Loucy (cell line): Measurements from ENCODE around the gene TMEM131.
"Not testable (repeated sequence)": the region's sequence is repeated elsewhere in the genome, so short reads cannot be mapped to it uniquely, and the experiment has no call there.

Experiments
- H2AFZ ChIP-seq: fragments of 200-600 bp; sonication (generic); 2 replicates; pipeline ENCODE4 v1.6.0; 2016; ENCODE audit warnings: antibody characterized with exemption, mild to moderate bottlenecking, low read length, moderate library complexity
- H3F3A ChIP-seq: fragments of 200-600 bp; 2 replicates; pipeline ENCODE4 v1.6.0; 2016; ENCODE audit warnings: antibody characterized with exemption, low read depth, mild to moderate bottlenecking
- H3K27me3 ChIP-seq: fragments of 200-600 bp; sonication (generic); 2 replicates; pipeline ENCODE4 v1.6.1; 2014; ENCODE audit warnings: low read length, mild to moderate bottlenecking; ENCODE audit not compliant: insufficient read depth, poor library complexity, severe bottlenecking
- H3K36me3 ChIP-seq: fragments of 200-600 bp; sonication (generic); 2 replicates; pipeline ENCODE4 v1.6.1; 2016; ENCODE audit warnings: low read length; ENCODE audit not compliant: insufficient read depth
- H3K4me1 ChIP-seq: fragments of 200-600 bp; sonication (generic); 2 replicates; pipeline ENCODE4 v1.5.1; 2014; ENCODE audit warnings: low read length, mild to moderate bottlenecking; ENCODE audit not compliant: insufficient read depth, poor library complexity, severe bottlenecking
- H3K4me2 ChIP-seq: fragments of 200-600 bp; sonication (generic); 2 replicates; pipeline ENCODE4 v1.6.0; 2014; ENCODE audit warnings: antibody characterized with exemption, low read length, low read depth, mild to moderate bottlenecking; ENCODE audit not compliant: poor library complexity, severe bottlenecking
- H3K4me3 ChIP-seq: fragments of 200-600 bp; sonication (generic); 2 replicates; pipeline ENCODE4 v1.5.1; 2014; ENCODE audit warnings: low read length, mild to moderate bottlenecking, mixed read lengths; ENCODE audit not compliant: poor library complexity, severe bottlenecking
- H3K79me2 ChIP-seq: fragments of 200-600 bp; sonication (generic); 2 replicates; pipeline ENCODE4 v1.6.1; 2014; ENCODE audit warnings: low read length; ENCODE audit not compliant: insufficient read depth
- H3K9ac ChIP-seq: fragments of 200-600 bp; sonication (generic); 2 replicates; pipeline ENCODE4 v1.6.0; 2014; ENCODE audit warnings: mild to moderate bottlenecking, low read depth, low read length, moderate library complexity; ENCODE audit not compliant: poor library complexity, severe bottlenecking
- H3K9me2 ChIP-seq: fragments of 200-600 bp; sonication (generic); replicated peaks from 2 replicates; pipeline ENCODE4 v1.6.1; 2016; ENCODE audit warnings: low read depth, low read length, mixed read lengths
- H3K9me3 ChIP-seq: fragments of 200-600 bp; sonication (generic); 2 replicates; pipeline ENCODE4 v1.6.1; 2014; ENCODE audit warnings: mild to moderate bottlenecking, antibody characterized with exemption, low read length, low read depth; ENCODE audit not compliant: insufficient read depth
- H4K20me1 ChIP-seq: fragments of 200-600 bp; sonication (generic); 2 replicates; pipeline ENCODE4 v1.6.0; 2014; ENCODE audit warnings: antibody characterized with exemption, low read length, mild to moderate bottlenecking; ENCODE audit not compliant: insufficient read depth, poor library complexity, severe bottlenecking
- EZH2phosphoT487 ChIP-seq: fragments of 200-600 bp; IDR thresholded peaks from 2 replicates; pipeline ENCODE4 v1.6.1; 2018; ENCODE audit warnings: antibody characterized with exemption, mild to moderate bottlenecking, moderate library complexity, borderline replicate concordance
- TF ChIP-seq, protein P1 (sequence below): fragments of 200-600 bp; sonication (generic); conservative IDR thresholded peaks from 2 replicates; pipeline ENCODE4 v1.5.1; 2014; ENCODE audit warnings: mild to moderate bottlenecking, antibody characterized with exemption, low read length

The TMEM131 gene

GRCh38 chr2:98026292-98026691 lies 30.5 kb upstream of the TMEM131 start:
- Histone ChIP-seq H3K4me1 (peaks cover 20% of the 10 kb centered on the region), H3K4me2 (peak overlapping the region; percentile 54), H3K9me2 (no peaks in the 10 kb centered on the region), H3K9ac (peak overlapping the region; percentile 38), H3F3A (no peaks in the 10 kb centered on the region), H3K9me3 (no peaks in the 10 kb centered on the region), H4K20me1 (no peaks in the 10 kb centered on the region), H3K27me3 (no peaks in the 10 kb centered on the region), H3K36me3 (no peaks in the 10 kb centered on the region), H3K4me3 (peak overlapping the region; percentile 37), H3K79me2 (no peaks in the 10 kb centered on the region), H2AFZ (peak overlapping the region; percentile 71)
- TF ChIP-seq, protein P1, sequence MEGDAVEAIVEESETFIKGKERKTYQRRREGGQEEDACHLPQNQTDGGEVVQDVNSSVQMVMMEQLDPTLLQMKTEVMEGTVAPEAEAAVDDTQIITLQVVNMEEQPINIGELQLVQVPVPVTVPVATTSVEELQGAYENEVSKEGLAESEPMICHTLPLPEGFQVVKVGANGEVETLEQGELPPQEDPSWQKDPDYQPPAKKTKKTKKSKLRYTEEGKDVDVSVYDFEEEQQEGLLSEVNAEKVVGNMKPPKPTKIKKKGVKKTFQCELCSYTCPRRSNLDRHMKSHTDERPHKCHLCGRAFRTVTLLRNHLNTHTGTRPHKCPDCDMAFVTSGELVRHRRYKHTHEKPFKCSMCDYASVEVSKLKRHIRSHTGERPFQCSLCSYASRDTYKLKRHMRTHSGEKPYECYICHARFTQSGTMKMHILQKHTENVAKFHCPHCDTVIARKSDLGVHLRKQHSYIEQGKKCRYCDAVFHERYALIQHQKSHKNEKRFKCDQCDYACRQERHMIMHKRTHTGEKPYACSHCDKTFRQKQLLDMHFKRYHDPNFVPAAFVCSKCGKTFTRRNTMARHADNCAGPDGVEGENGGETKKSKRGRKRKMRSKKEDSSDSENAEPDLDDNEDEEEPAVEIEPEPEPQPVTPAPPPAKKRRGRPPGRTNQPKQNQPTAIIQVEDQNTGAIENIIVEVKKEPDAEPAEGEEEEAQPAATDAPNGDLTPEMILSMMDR: no peak
- TF ChIP-seq EZH2phosphoT487: no peak

- peaks cover 20% of the 10 kb centered on the region for H3K4me1 ChIP-seq
- peak overlapping the region; percentile 54 for H3K4me2 ChIP-seq
- H2AFZ ChIP-seq: peak overlapping the region; percentile 71; the same call in 1 of the 2 replicates
Measured at GRCh38 chr2:98025481-98026037, 29.8 kb upstream of the TMEM131 start.

GRCh38 chr2:98022067-98022466 lies 26.3 kb upstream of the TMEM131 start:
- not testable (repeated sequence) for H2AFZ ChIP-seq, H3K4me2 ChIP-seq, H3K79me2 ChIP-seq, H3K9ac ChIP-seq, H3K27me3 ChIP-seq, H4K20me1 ChIP-seq, H3F3A ChIP-seq, H3K9me3 ChIP-seq, H3K36me3 ChIP-seq, H3K4me3 ChIP-seq, H3K9me2 ChIP-seq
- H3K4me1 ChIP-seq: peaks cover 14% of the 10 kb centered on the region

More at GRCh38 chr2:98025481-98026037, 29.8 kb upstream of the TMEM131 start:
- Histone ChIP-seq H3K9me3 (no peaks in the 10 kb centered on the region), H3F3A (no peaks in the 10 kb centered on the region), H3K9ac (no peak overlapping the region), H3K27me3 (no peaks in the 10 kb centered on the region), H3K4me3 (no peak overlapping the region), H3K36me3 (no peaks in the 10 kb centered on the region), H3K9me2 (no peaks in the 10 kb centered on the region), H3K79me2 (no peaks in the 10 kb centered on the region), H4K20me1 (no peaks in the 10 kb centered on the region)
- TF ChIP-seq, protein P1: no peak
- no peak for TF ChIP-seq EZH2phosphoT487
